Hepatocyte (in vitro differentiated cells): ENCODE results near the gene KIAA1614.

Source experiments
- CTCF ChIP-seq: fragments of 200-600 bp; sonication (generic); IDR thresholded peaks from 2 replicates; pipeline ENCODE4 v1.5.1; 2016; ENCODE audit warnings: antibody characterized with exemption, mild to moderate bottlenecking; ENCODE audit not compliant: poor library complexity
- EZH2phosphoT487 ChIP-seq: fragments of 200-600 bp; sonication (generic); IDR thresholded peaks from one replicate; pipeline ENCODE4 v1.6.1; 2018; ENCODE audit warnings: antibody characterized with exemption, mild to moderate bottlenecking, low read depth, moderate library complexity; ENCODE audit not compliant: unreplicated experiment, severe bottlenecking

GRCh38 chr1:180929389-180929788 lies 16.7 kb downstream of the KIAA1614 start:
- no peak for TF ChIP-seq CTCF
- no peak for TF ChIP-seq EZH2phosphoT487
